A549 (cell line): ENCODE measurements around the gene TOMM40. TPM values are rescaled to one million over a fixed set of nuclear protein-coding genes. Genes with fewer than 3 reads are reported as not detected.

Source experiments
- ATAC-seq, 2 experiments: fragments of 200-7000 bp in 1 of 2; fragments of >200 bp in 1 of 2; cut with Nextera tagmentation in 1 of 2; cut with Tn5 transposase in 1 of 2; 3 replicates each; pipeline versions ENCODE4 v1.8.0 to v1.9.1; 2018 to 2020; ENCODE audit warnings: mild to moderate bottlenecking in 1 of 2, moderate library complexity in 1 of 2
- CTCF ChIA-PET: fragments of 300-600 bp; sonication (Branson Sonifier 250); formaldehyde crosslinking; extraction: SDS; loops from one replicate; lab custom pipeline; 2021; ENCODE audit warnings: antibody characterized with exemption, inconsistent platforms; lab: Yijun Ruan, JAX
- POLR2A ChIA-PET: fragments of 350-600 bp; formaldehyde crosslinking; extraction: SDS; loops from one replicate; lab custom pipeline; 2021; ENCODE audit warnings: antibody characterized with exemption, inconsistent platforms; lab: Yijun Ruan, JAX
- DNase-seq, 2 experiments: peaks; one replicate each; pipeline versions ENCODE4 v3.0.0 to v3.0.0-alpha.2; 2011 to 2016; ENCODE audit warnings: low read depth in 1 of 2, low spot score in 1 of 2
- FAIRE-seq: peaks from 2 replicates; lab custom pipeline; 2011; peaks lifted over from hg19 to GRCh38; lab: Jason Lieb, UNC
- H3K27ac ChIP-seq, 2 experiments: fragments of >200 bp; sonication (Bioruptor Twin); formaldehyde crosslinking; 3 replicates each; pipeline ENCODE4 v1.5.1; 2016 to 2017
- H3K4me1 ChIP-seq: fragments of >200 bp; sonication (Bioruptor Twin); formaldehyde crosslinking; 3 replicates; pipeline ENCODE4 v1.6.1; 2016
- H3K4me2 ChIP-seq: fragments of >200 bp; sonication (Bioruptor Twin); formaldehyde crosslinking; 3 replicates; pipeline ENCODE4 v1.6.1; 2016
- H3K4me3 ChIP-seq: fragments of >200 bp; sonication (Bioruptor Twin); formaldehyde crosslinking; 3 replicates; pipeline ENCODE4 v1.5.1; 2016
- H3K9me3 ChIP-seq: fragments of >200 bp; sonication (Bioruptor Twin); formaldehyde crosslinking; 3 replicates; pipeline ENCODE4 v1.6.1; 2016
- BCL3 ChIP-seq: fragments of >200 bp; sonication (Bioruptor Twin); formaldehyde crosslinking; IDR thresholded peaks from 3 replicates; pipeline ENCODE4 v1.6.1; 2016
- BHLHE40 ChIP-seq: IDR thresholded peaks from 2 replicates; pipeline ENCODE4 v1.6.1; 2012; ENCODE audit warnings: low read depth, low read length, inconsistent platforms
- CHD2 ChIP-seq: fragments of 150-350 bp; IDR thresholded peaks from 2 replicates; pipeline ENCODE4 v1.6.1; 2014; ENCODE audit warnings: low read length; ENCODE audit not compliant: partially characterized antibody
- CTCF ChIP-seq: fragments of >200 bp; sonication (Bioruptor Twin); formaldehyde crosslinking; IDR thresholded peaks from 3 replicates; pipeline ENCODE4 v1.5.1; 2016
- ESRRA ChIP-seq: fragments of 150-350 bp; IDR thresholded peaks from 2 replicates; pipeline ENCODE4 v1.6.1; 2014; ENCODE audit warnings: mild to moderate bottlenecking, low read length, borderline replicate concordance
- FOXS1 ChIP-seq: fragments of 250-450 bp; sonication (Bioruptor Pico); IDR thresholded peaks from 2 replicates; pipeline ENCODE4 v1.5.0; 2020; ENCODE audit warnings: mild to moderate bottlenecking, moderate library complexity
- GATA3 ChIP-seq: IDR thresholded peaks from 2 replicates; pipeline ENCODE4 v1.6.1; 2012; ENCODE audit warnings: borderline replicate concordance
- HMGXB4 ChIP-seq: fragments of 250-450 bp; sonication (Bioruptor Pico); IDR thresholded peaks from 2 replicates; pipeline ENCODE4 v1.5.0; 2021; ENCODE audit warnings: mild to moderate bottlenecking, moderate library complexity, borderline replicate concordance
- HOXA7 ChIP-seq: fragments of 250-450 bp; sonication (Bioruptor Pico); IDR thresholded peaks from 2 replicates; pipeline ENCODE4 v1.5.0; 2020; ENCODE audit warnings: mild to moderate bottlenecking, moderate library complexity
- HOXB5 ChIP-seq: fragments of 250-450 bp; sonication (Bioruptor Pico); IDR thresholded peaks from 2 replicates; pipeline ENCODE4 v1.5.0; 2020; ENCODE audit warnings: mild to moderate bottlenecking, moderate library complexity
- KDM1A ChIP-seq: fragments of 200-600 bp; sonication (generic); IDR thresholded peaks from 2 replicates; pipeline ENCODE4 v1.6.1; 2016; ENCODE audit warnings: low read depth, mild to moderate bottlenecking
- KDM5A ChIP-seq: fragments of 200-600 bp; sonication (generic); IDR thresholded peaks from 2 replicates; pipeline ENCODE4 v1.6.1; 2016; ENCODE audit warnings: antibody characterized with exemption, mild to moderate bottlenecking
- MAX ChIP-seq: IDR thresholded peaks from 2 replicates; pipeline ENCODE4 v1.6.1; 2012
- MAZ ChIP-seq: fragments of 150-350 bp; IDR thresholded peaks from 2 replicates; pipeline ENCODE4 v1.6.1; 2014; ENCODE audit warnings: antibody characterized with exemption, low read depth, low read length, borderline replicate concordance
- MYC ChIP-seq: IDR thresholded peaks from 2 replicates; pipeline ENCODE4 v1.6.1; 2012; ENCODE audit warnings: mild to moderate bottlenecking, inconsistent platforms, low read length, improper control_type of control experiment, borderline replicate concordance
- NPAS2 ChIP-seq: fragments of 250-450 bp; sonication (Bioruptor Pico); IDR thresholded peaks from 2 replicates; pipeline ENCODE4 v1.8.0; 2022; ENCODE audit warnings: mild to moderate bottlenecking, moderate library complexity, borderline replicate concordance
- PBX3 ChIP-seq: IDR thresholded peaks from 2 replicates; pipeline ENCODE4 v1.6.1; 2012
- PHF8 ChIP-seq: fragments of 200-600 bp; sonication (generic); IDR thresholded peaks from 2 replicates; pipeline ENCODE4 v1.6.1; 2016; ENCODE audit warnings: low read depth, mild to moderate bottlenecking, antibody characterized with exemption, moderate library complexity, borderline replicate concordance
- POLR2A ChIP-seq: IDR thresholded peaks from 2 replicates; pipeline ENCODE4 v1.6.1; 2012; ENCODE audit warnings: mild to moderate bottlenecking, low read length
- RAD21 ChIP-seq, 2 experiments: fragments of >200 bp in 1 of 2; sonication (Bioruptor Twin) in 1 of 2; formaldehyde crosslinking in 1 of 2; IDR thresholded peaks in 1 of 2; conservative IDR thresholded peaks in 1 of 2; 2 replicates in 1 of 2; 3 replicates in 1 of 2; pipeline ENCODE4 v1.6.1; 2012 to 2018; ENCODE audit warnings: inconsistent platforms in 1 of 2
- RARB ChIP-seq: fragments of 250-450 bp; sonication (Bioruptor Pico); IDR thresholded peaks from 2 replicates; pipeline ENCODE4 v1.8.0; 2021; ENCODE audit warnings: mild to moderate bottlenecking, moderate library complexity
- SMC3 ChIP-seq: fragments of >200 bp; sonication (Bioruptor Twin); formaldehyde crosslinking; IDR thresholded peaks from 3 replicates; pipeline ENCODE4 v1.6.1; 2018; ENCODE audit warnings: inconsistent platforms
- USF2 ChIP-seq: fragments of 450-650 bp; IDR thresholded peaks from 2 replicates; pipeline ENCODE4 v1.6.1; 2014; ENCODE audit warnings: antibody characterized with exemption
- ZFP36 ChIP-seq: fragments of 450-650 bp; IDR thresholded peaks from 2 replicates; pipeline ENCODE4 v1.6.1; 2014; ENCODE audit warnings: borderline replicate concordance; ENCODE audit not compliant: partially characterized antibody
- ZNF302 ChIP-seq: fragments of 250-450 bp; sonication (Bioruptor Pico); IDR thresholded peaks from 2 replicates; pipeline ENCODE4 v1.9.0; 2021; ENCODE audit warnings: inconsistent platforms, mild to moderate bottlenecking, moderate library complexity
- WGBS: methylation state at CpG from one replicate; pipeline ENCODE4 v1.1.6; 2017; ENCODE audit errors: missing lambda C conversion rate; 5-methylcytosine and 5-hydroxymethylcytosine counted together
- polyA plus RNA-seq, 4 experiments: library from polyadenylated mRNA; depleted of rRNA in 3 of 4; stranded (reverse); fragments of >200 nt; fragmentation: RNase III in 1 of 4; extraction: RNeasy Plus Mini Kit Qiagen cat#74134 plus additional on column Dnase treatment in 1 of 4; gene quantifications; 2 replicates in 3 of 4; 3 replicates in 1 of 4; pipeline ENCODE4 v1.2.3, GENCODE V29; 2011 to 2017

TOMM40 gene
- polyA plus RNA-seq, 2 of the 4 experiments (the other 2 are of a cell fraction), result 92.7 to 180 TPM

GRCh38 chr19:44845286-44845611, 45.8 kb upstream of the TOMM40 start:
- no peak for FAIRE-seq
- TF ChIP-seq KDM1A, result peak; percentile 57; the same call in 1 of the 2 replicates
- TF ChIP-seq USF2, result no peak
- TF ChIP-seq FOXS1 (CRISPR knock-in tag), result no peak
- Histone ChIP-seq H3K4me1 (peaks cover 34% of the 10 kb centered on the region), H3K27ac (peak overlapping the region; percentile 78 to 95), H3K4me2 (peak overlapping the region; percentile 72), H3K9me3 (no peaks in the 10 kb centered on the region), H3K4me3 (peak overlapping the region; percentile 97)
- ATAC-seq, result no peak
- 13% methylated on average over 12 of the region's 12 CpGs for WGBS
- ChIA-PET POLR2A (interaction anchor here (0.7 to 1.4 kb wide), 5 partner anchors 45 to 184 kb away, joined by 3 to 7 read pairs (median 3); partner anchors contain the start of gene TOMM40), CTCF (interaction anchor here (0.8 to 4.5 kb wide), 15 partner anchors 21 to 268 kb away, joined by 3 to 30 read pairs (median 5); no protein-coding TSS in a partner anchor)
- no peak for DNase-seq

GRCh38 chr19:44845612-44846454, 45.2 kb upstream of the TOMM40 start, which contains the start of gene NECTIN2:
Gene NECTIN2 (plus strand): TSS chr19:44846297. CDS start chr19:44846526, 229 bp downstream.
- H3K27ac ChIP-seq, result peak within 1 kb of the TSS; percentile 94 to 95
- ChIA-PET POLR2A (interaction anchor here (0.5 to 1.4 kb wide), 12 partner anchors 10 to 257 kb away, joined by 3 to 7 read pairs (median 4); partner anchors contain the start of genes BCAM and TOMM40), CTCF (interaction anchor here (0.5 to 4.5 kb wide), 45 partner anchors 9 to 275 kb away, joined by 3 to 30 read pairs (median 4); partner anchors contain the start of genes BCAM and CEACAM16)
- FAIRE-seq, result peak; percentile 99
- WGBS, result 1% methylated on average over 34 of the region's 67 CpGs
- peak; percentile 67 to 73 for ATAC-seq
- peak within 1 kb of the TSS; percentile 97 for H3K4me3 ChIP-seq
- peaks cover 37% of the 10 kb centered on the region for H3K4me1 ChIP-seq
- DNase-seq, result peak; percentile 99 to 100
- H3K9me3 ChIP-seq, result no peaks in the 10 kb centered on the region
- TF ChIP-seq RARB (CRISPR knock-in tag), result no peak
- 0 out of 2 replicates have a peak, but pooled peaks have one; percentile 13 for TF ChIP-seq MAZ
- TF ChIP-seq HOXB5 (CRISPR knock-in tag), result no peak
- TF ChIP-seq BHLHE40, result peak; percentile 28; the same call in 1 of the 2 replicates
- peak; percentile 88 for TF ChIP-seq MAX
- no peak for TF ChIP-seq GATA3
- peak; percentile 22; the same call in 1 of the 2 replicates for TF ChIP-seq HMGXB4
- peak; percentile 12 for TF ChIP-seq CHD2
- TF ChIP-seq ZNF302 (CRISPR knock-in tag), result no peak
- TF ChIP-seq ESRRA, result no peak
- TF ChIP-seq RAD21 (conservative IDR thresholded peaks at IDR 0.05 in 1 of 2, IDR thresholded peaks at IDR 0.05 in 1 of 2), result peak; percentile 73 to 75
- peak; percentile 57 for TF ChIP-seq USF2
- TF ChIP-seq SMC3, result peak; percentile 68
- peak; percentile 66; the same call in 1 of the 2 replicates for TF ChIP-seq MYC
- peak; percentile 2 for TF ChIP-seq ZFP36
- 0 out of 3 replicates have a peak, but pooled peaks have one; percentile 12 for TF ChIP-seq BCL3
- TF ChIP-seq CTCF, result peak; percentile 96
- peak; percentile 83 for TF ChIP-seq KDM5A
- no peak for TF ChIP-seq PBX3
- TF ChIP-seq HOXA7 (CRISPR knock-in tag), result 0 out of 2 replicates have a peak, but pooled peaks have one; percentile 34
- TF ChIP-seq PHF8, result peak; percentile 68
- peak; percentile 63 for TF ChIP-seq POLR2A
- TF ChIP-seq NPAS2 (CRISPR knock-in tag), result no peak
- TF ChIP-seq, all 56 proteins: peak for 16
- peak within 1 kb of the TSS; percentile 93 for H3K4me2 ChIP-seq
